Tibial artery (tissue), 4 donors: ENCODE results near the gene PDE6D.

Experiments
- DNase-seq, 2 donors: peaks; one replicate each; pipeline ENCODE4 v3.0.0-alpha.2; 2019
- H3K27ac ChIP-seq, 2 donors: fragments of 200-600 bp; sonication (generic) in 1 of 2; 1 replicate in 1 of 2; 2 replicates in 1 of 2; pipeline ENCODE4 v1.5.1; 2018 to 2019; ENCODE audit warnings: mild to moderate bottlenecking in 1 of 2
- H3K27me3 ChIP-seq, 2 donors: fragments of 200-600 bp; sonication (generic) in 1 of 2; one replicate each; pipeline versions ENCODE4 v1.5.1 to v1.6.0; 2016 to 2019
- H3K36me3 ChIP-seq, 3 donors: fragments of 200-600 bp; sonication (generic) in 2 of 3; one replicate each; pipeline ENCODE4 v1.5.1; 2016 to 2019; ENCODE audit warnings: mild to moderate bottlenecking in 2 of 3
- H3K4me1 ChIP-seq, 4 donors: fragments of 200-600 bp; sonication (generic) in 2 of 4; 1 replicate in 3 of 4; 2 replicates in 1 of 4; pipeline ENCODE4 v1.5.1; 2016 to 2019
- H3K4me3 ChIP-seq, 2 donors: fragments of 200-600 bp; sonication (generic) in 1 of 2; 1 replicate in 1 of 2; 2 replicates in 1 of 2; pipeline ENCODE4 v1.5.1; 2018 to 2019; ENCODE audit warnings: mild to moderate bottlenecking in 2 of 2
- H3K9me3 ChIP-seq, 3 donors: fragments of 200-600 bp; sonication (generic) in 1 of 3; one replicate each; pipeline ENCODE4 v1.5.1; 2016 to 2019
- intact Hi-C: fragments of 100-400 bp; cut with DNase I; formaldehyde crosslinking; loops from one replicate; pipeline ENCODE4 v1.15.0; 2023; ENCODE audit warnings: low total_unique reads
- TF ChIP-seq, protein P1 (sequence below), 2 experiments: fragments of 200-600 bp in 1 of 2; fragments of 450-650 bp in 1 of 2; IDR thresholded peaks; one replicate each; pipeline ENCODE4 v1.5.1; 2017 to 2019; ENCODE audit warnings: antibody characterized with exemption in 2 of 2, mild to moderate bottlenecking in 1 of 2, moderate library complexity in 1 of 2

The PDE6D gene

DNA sequence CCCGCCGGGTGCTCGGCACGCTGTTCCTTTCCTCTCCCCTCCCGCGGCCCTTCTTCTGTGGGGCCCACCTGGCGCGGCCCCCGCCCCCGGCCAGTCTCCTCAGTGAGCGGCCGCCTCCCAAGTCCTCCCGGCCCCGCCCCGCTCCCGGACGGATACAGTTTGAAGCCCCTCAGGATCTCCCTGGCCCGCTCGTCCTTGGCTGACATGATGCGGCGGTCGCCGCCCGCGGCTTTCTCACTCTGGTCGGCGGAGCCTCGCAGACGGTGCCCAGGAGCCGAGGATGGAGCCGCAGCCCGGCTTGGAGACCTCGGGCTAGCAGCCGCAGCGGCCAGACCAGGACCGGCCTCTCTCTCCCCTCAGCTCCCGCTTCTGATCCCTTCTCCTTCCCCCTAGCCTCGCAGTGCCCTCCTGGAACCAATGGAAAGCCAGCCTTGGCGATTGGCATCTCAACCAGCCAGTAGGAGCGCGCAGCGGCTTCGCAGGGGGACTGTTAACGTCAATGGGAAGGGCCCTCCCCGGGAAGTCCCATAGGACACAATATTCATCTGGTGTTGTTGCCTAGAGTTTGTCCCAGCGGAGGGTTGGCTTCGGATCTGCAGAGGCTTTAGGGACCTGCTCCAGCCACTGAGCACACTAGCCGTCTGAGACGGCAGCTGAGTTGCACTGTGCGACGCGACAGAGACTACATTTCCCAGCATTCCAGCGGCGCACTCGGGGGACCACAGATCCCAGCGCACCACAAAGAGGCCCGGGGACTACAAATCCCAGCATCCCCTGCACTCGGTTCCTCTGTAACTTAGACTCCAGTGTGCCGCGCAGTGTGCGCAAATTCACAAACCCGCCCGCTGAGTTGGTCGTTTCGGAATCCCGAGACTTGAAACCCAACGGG lies at the start of gene PDE6D:
Gene PDE6D, minus strand, starts transcription at position 374 of the 889 bp plus-strand sequence. Its CDS starts 168 bp downstream, at position 206.
- no peaks in the 10 kb centered on the region for H3K9me3 ChIP-seq
- no peaks in the 10 kb centered on the region for H3K27me3 ChIP-seq
- intact Hi-C loops, result loop anchor here (10.0 kb wide), 1 partner anchor 96 kb away; no protein-coding TSS in a partner anchor
- H3K27ac ChIP-seq, result peak within 1 kb of the TSS; percentile 85 to 90
- peaks cover 0 to 49% (median 36%) of the 10 kb centered on the region in 4 donors for H3K4me1 ChIP-seq
- peak within 1 kb of the TSS; percentile 90 to 95 for H3K4me3 ChIP-seq
- TF ChIP-seq, protein P1, sequence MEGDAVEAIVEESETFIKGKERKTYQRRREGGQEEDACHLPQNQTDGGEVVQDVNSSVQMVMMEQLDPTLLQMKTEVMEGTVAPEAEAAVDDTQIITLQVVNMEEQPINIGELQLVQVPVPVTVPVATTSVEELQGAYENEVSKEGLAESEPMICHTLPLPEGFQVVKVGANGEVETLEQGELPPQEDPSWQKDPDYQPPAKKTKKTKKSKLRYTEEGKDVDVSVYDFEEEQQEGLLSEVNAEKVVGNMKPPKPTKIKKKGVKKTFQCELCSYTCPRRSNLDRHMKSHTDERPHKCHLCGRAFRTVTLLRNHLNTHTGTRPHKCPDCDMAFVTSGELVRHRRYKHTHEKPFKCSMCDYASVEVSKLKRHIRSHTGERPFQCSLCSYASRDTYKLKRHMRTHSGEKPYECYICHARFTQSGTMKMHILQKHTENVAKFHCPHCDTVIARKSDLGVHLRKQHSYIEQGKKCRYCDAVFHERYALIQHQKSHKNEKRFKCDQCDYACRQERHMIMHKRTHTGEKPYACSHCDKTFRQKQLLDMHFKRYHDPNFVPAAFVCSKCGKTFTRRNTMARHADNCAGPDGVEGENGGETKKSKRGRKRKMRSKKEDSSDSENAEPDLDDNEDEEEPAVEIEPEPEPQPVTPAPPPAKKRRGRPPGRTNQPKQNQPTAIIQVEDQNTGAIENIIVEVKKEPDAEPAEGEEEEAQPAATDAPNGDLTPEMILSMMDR (IDR thresholded peaks at IDR 0.05), result no peak
- no peaks in the 10 kb centered on the region for H3K36me3 ChIP-seq
- peak; percentile 99 for DNase-seq

DNA sequence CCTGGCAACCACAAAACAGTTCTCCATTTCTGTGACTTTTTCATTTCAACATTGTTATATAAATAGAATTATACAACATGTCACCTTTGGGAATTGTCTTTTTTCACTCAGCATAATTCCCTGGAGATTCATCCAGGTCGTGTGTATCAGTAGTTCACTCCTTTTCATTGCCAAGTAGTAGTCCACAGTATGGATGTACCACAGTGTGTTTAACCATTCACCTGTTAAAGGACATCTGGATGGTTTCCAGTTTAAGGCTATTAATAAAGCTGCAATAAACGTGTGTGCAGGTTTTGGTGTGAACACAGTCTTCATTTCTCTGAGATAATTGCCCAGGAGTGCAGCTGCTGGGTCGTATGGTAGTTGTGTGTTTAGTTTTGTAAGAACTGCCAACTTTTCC lies 40.8 kb upstream of the PDE6D start:
- TF ChIP-seq, protein P1 (IDR thresholded peaks at IDR 0.05), result no peak

DNA sequence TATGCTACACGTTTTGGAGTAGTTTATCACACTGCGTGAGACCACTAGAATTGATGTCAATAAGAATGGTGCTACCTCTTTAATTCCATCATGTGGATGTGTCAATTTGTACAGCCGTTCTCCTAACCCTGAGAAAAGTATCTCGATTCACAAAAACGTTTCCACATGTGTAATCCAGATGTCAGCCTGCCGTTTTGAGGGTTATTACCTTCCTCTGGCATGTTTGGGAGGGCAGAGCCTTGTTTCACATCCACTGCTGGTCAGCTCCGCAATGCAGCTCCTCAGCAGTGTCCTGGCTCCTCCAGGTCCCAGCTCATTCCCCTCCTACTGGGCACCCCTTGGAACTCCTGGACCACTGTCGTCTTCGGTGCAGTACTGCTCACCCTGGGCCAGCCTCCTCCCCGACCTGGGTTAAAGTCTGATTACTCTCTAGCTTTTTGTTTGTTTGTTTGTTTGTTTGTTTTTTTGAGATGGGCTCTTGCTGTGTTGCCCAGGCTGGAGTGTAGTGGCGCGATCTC lies 39.8 kb upstream of the PDE6D start:
- intact Hi-C loops, result no loop called here
- H3K4me3 ChIP-seq, result no peak overlapping the region
- H3K27me3 ChIP-seq, result peaks cover 0 to 3% of the 10 kb centered on the region in 2 donors
- H3K4me1 ChIP-seq, result no peaks in the 10 kb centered on the region
- no peaks in the 10 kb centered on the region for H3K9me3 ChIP-seq
- H3K36me3 ChIP-seq, result peaks cover 0 to 5% (median 0%) of the 10 kb centered on the region in 3 donors
- H3K27ac ChIP-seq, result no peak overlapping the region
- TF ChIP-seq, protein P1 (IDR thresholded peaks at IDR 0.05), result no peak
- no peak for DNase-seq

More for the DNA sequence above, 40.8 kb upstream of the PDE6D start:
- Histone ChIP-seq H3K27ac (no peak overlapping the region), H3K27me3 (peaks cover 0 to 3% of the 10 kb centered on the region in 2 donors), H3K36me3 (peaks cover 0 to 5% (median 0%) of the 10 kb centered on the region in 3 donors), H3K4me1 (no peaks in the 10 kb centered on the region), H3K9me3 (no peaks in the 10 kb centered on the region), H3K4me3 (no peak overlapping the region)
- DNase-seq, result no peak
- intact Hi-C loops, result no loop called here

DNA sequence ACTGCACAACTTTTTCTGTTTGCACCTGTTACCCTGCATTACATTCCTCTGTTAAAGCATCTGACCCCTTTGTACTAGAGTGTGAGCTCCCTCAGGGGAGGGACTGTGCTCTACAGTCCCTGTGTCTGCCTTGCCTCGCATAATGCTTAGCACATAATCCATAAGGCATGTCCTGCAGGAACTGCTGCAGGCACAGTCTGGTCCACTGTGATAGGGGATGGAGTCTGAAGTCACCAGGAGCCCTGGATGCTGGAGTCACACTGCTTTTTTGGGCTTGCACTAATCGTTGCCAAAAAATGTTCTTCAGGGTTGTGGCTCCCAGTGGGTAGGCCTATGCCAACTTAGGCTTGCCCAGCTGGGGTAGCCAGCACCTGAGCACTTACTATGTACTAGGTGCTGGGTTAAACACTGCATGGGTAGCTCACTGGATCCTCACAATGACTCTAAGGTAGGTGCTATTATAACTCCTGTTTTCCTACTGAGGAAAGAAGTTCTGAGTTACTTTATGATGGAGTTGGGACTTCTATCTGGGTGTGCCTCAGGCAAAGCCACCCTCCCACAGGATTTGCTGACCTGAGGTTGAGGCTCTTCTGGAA lies 38.5 kb upstream of the PDE6D start:
- no peak for DNase-seq
- no peaks in the 10 kb centered on the region for H3K9me3 ChIP-seq
- H3K4me1 ChIP-seq, result no peaks in the 10 kb centered on the region
- no peak overlapping the region for H3K4me3 ChIP-seq
- intact Hi-C loops, result no loop called here
- H3K27me3 ChIP-seq, result peaks cover 0 to 3% of the 10 kb centered on the region in 2 donors
- TF ChIP-seq, protein P1 (IDR thresholded peaks at IDR 0.05), result no peak
- peaks cover 0 to 5% (median 0%) of the 10 kb centered on the region in 3 donors for H3K36me3 ChIP-seq
- no peak overlapping the region for H3K27ac ChIP-seq

DNA sequence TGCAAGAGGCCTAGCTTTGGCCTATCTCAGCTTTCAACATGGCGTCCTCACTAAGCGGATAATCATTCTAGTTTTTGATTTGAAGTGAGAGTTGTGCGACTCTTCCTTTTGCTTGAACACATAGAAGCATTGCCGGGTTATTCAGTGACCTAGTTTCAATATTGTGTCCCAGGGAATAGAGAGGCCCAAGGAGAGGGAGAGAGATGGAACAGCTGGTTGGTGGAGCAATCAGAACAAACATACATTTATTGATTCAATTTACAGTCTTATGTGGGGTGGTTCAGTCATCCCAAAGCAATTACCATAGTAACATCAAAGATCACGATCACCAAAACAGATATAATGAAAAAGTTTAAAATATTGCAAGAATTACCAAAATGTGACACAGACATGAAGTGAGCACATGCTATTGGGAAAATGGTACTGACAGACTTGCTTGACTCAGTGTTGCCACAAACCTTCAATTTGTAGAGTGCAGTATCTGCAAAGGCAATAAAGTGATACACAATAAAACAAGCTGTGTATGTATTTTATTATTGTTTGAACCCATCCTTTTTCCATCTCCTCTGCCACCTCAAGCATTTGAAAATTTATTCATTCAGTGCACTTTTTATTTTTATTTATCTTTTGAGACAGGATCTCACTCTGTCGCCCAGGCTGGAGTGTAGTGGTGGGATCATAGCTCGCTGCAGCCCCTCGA lies 35.4 kb upstream of the PDE6D start:
- Histone ChIP-seq H3K4me1 (no peaks in the 10 kb centered on the region), H3K27me3 (peaks cover 0 to 3% of the 10 kb centered on the region in 2 donors), H3K36me3 (peaks cover 13 to 18% (median 15%) of the 10 kb centered on the region in 3 donors), H3K4me3 (no peak overlapping the region), H3K9me3 (no peaks in the 10 kb centered on the region), H3K27ac (no peak overlapping the region)
- intact Hi-C loops, result no loop called here
- no peak for DNase-seq
- TF ChIP-seq, protein P1 (IDR thresholded peaks at IDR 0.05), result no peak
